Measurements from ENCODE around the gene HACE1. TPM values are rescaled to one million over a fixed set of nuclear protein-coding genes. Genes with fewer than 3 reads are reported as not detected.

Gene HACE1
- total RNA-seq, 4 donors from 2014 or later = 3.6 to 9.0 (median 5.1) TPM

DNA sequence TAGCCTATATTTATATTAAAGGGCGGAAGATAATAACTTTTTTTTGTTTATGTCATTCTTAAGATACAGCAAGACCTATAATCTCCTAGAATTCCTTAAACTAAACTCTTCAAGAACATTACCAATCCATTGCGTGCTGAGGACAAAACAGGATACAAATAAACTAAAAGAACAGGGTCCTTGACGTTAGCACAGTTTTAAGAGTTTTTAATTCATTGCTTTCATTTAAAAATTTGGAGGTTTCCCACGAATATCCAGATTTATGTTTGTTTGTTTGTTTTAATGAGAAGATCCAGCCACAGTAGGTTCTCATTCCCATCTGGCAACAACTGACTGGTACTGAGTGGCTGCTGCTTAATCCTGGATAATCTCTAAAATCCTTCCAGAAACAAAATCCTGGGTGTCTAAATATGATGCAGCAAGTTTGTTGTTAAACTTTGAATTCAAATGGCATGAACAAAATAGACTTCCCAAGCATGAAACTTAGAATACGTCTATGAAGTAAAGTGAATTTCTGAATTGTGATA lies 153.7 kb downstream of the HACE1 start:
- intact Hi-C loops (cut with DNase I; ENCODE audit: low total_unique reads) = no loop called here
- DNase-seq (no peak), ATAC-seq (no peak)
- Histone ChIP-seq H3K9me3 (no peaks in the 10 kb centered on the region), H3K27ac (peak overlapping the region; percentile 37 to 66 (median 58)), H3K4me1 (no peaks in the 10 kb centered on the region), H3K36me3 (no peaks in the 10 kb centered on the region), H3K27me3 (no peaks in the 10 kb centered on the region), H3K4me3 (no peak overlapping the region)
- in situ Hi-C loops (cut with MboI; ENCODE audit: low sequenced_read_pairs in 4 of 4) = no loop called here
- TF ChIP-seq POLR2A (IDR thresholded peaks at IDR 0.05) = no peak
- TF ChIP-seq, protein P1, sequence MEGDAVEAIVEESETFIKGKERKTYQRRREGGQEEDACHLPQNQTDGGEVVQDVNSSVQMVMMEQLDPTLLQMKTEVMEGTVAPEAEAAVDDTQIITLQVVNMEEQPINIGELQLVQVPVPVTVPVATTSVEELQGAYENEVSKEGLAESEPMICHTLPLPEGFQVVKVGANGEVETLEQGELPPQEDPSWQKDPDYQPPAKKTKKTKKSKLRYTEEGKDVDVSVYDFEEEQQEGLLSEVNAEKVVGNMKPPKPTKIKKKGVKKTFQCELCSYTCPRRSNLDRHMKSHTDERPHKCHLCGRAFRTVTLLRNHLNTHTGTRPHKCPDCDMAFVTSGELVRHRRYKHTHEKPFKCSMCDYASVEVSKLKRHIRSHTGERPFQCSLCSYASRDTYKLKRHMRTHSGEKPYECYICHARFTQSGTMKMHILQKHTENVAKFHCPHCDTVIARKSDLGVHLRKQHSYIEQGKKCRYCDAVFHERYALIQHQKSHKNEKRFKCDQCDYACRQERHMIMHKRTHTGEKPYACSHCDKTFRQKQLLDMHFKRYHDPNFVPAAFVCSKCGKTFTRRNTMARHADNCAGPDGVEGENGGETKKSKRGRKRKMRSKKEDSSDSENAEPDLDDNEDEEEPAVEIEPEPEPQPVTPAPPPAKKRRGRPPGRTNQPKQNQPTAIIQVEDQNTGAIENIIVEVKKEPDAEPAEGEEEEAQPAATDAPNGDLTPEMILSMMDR (IDR thresholded peaks at IDR 0.05 in 4 of 5, conservative IDR thresholded peaks at IDR 0.05 in 1 of 5) = no peak

DNA sequence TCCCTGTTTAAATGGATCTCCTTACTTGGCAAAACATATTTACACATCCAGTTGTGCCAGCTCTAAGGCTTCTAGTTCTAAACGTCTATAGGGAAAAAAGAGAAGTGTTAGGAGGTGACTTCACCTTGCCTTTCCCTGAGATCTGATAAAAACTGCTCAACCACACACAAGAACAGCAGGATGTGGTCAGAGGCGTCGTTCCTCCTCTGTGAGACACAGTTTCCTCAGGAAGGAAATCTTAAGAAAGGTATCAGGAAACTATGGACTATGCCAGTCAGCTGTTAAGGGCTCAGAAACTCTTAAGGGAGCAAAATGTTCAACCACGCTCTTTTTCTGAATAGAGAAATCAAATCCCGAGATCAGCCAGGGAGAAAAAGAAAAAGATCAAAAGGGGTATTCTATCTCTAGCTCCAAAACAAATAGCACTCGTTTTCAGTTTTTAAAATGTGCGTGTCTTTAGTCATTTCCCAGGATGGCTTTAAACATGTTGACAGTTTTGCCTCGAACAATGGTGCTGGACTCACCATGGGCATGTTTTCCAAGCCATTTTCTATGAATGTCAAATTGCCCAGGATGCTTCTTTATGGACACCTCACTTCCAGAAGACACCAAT lies 154.5 kb downstream of the HACE1 start:
- ATAC-seq (peak; percentile 54 to 68), DNase-seq (no peak)
- TF ChIP-seq POLR2A (IDR thresholded peaks at IDR 0.05) = no peak
- TF ChIP-seq, protein P1 (IDR thresholded peaks at IDR 0.05 in 4 of 5, conservative IDR thresholded peaks at IDR 0.05 in 1 of 5) = no peak
- Histone ChIP-seq H3K27ac (peak overlapping the region; percentile 37 to 66 (median 58)), H3K4me3 (no peak overlapping the region), H3K36me3 (no peaks in the 10 kb centered on the region), H3K4me1 (no peaks in the 10 kb centered on the region), H3K27me3 (no peaks in the 10 kb centered on the region), H3K9me3 (no peaks in the 10 kb centered on the region)
- in situ Hi-C loops (cut with MboI; ENCODE audit: low sequenced_read_pairs in 4 of 4) (no loop called here), intact Hi-C loops (cut with DNase I; ENCODE audit: low total_unique reads) (no loop called here)

DNA sequence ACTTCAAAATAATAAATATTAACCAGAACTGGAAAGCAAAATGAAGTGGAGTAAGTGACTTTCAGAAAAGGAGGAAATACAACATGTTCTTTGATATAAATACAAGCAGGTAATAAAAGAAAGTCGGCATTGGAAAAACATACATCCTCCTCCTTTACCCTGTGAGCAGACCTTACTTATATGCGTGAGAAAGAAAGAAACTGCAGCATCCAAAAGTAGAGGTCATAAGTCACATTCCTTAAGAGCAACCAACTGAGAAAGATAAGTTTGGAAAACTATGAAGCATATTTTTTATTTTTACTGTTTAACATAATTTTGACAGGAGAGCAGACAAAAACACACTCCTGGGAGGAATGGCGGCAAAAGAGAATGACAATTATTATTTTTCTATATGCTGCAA lies 155.5 kb downstream of the HACE1 start:
- no peak for ATAC-seq
- H3K9me3 ChIP-seq = no peaks in the 10 kb centered on the region
- in situ Hi-C loops (cut with MboI; ENCODE audit: low sequenced_read_pairs in 4 of 4) = no loop called here

DNA sequence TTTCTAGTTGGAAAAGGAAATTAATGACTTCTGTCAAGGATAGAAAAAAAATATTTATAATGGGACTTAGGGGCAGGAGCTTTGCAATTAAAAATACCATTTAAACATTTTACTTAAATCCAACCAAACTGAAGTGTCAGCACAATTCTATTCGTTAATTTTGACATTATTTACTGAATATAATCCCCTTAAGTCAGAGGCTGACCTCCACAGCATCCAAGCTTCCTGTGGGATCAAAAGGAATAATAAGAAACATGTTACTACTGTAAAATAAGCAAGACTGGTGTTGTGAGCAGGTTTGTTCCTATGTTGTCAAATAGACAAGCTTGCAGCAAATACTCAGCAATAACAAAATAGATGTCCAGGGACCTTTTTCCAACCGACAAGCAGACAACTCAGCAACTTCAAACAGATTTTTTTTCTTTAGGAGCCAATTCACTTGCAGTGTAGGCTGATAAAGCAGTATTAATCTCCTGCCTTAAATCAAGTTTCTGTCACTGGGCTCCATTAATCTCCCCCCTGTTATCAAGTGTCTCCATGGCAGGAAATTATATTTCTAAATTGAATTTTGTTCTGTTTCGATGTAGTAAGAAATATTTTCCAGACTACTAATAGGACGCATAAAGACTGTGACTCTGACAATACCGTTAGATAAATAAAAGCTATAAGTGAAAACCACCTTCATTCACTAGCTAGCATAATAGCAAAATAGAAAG lies 157.4 kb downstream of the HACE1 start:
- intact Hi-C loops (cut with DNase I; ENCODE audit: low total_unique reads) = no loop called here
- in situ Hi-C loops (cut with MboI; ENCODE audit: low sequenced_read_pairs in 4 of 4) = no loop called here
- ATAC-seq = no peak

More for the DNA sequence above, 155.5 kb downstream of the HACE1 start:
- Histone ChIP-seq H3K27me3 (no peaks in the 10 kb centered on the region), H3K4me3 (no peak overlapping the region), H3K4me1 (no peaks in the 10 kb centered on the region), H3K36me3 (no peaks in the 10 kb centered on the region), H3K27ac (no peak overlapping the region)
- intact Hi-C loops (cut with DNase I; ENCODE audit: low total_unique reads) = no loop called here
- TF ChIP-seq, protein P1 (IDR thresholded peaks at IDR 0.05 in 4 of 5, conservative IDR thresholded peaks at IDR 0.05 in 1 of 5) = no peak
- TF ChIP-seq POLR2A (IDR thresholded peaks at IDR 0.05) = no peak
- DNase-seq = no peak

More for the DNA sequence above, 157.4 kb downstream of the HACE1 start:
- no peak overlapping the region for H3K27ac ChIP-seq
- H3K27me3 ChIP-seq = no peaks in the 10 kb centered on the region
- no peak for DNase-seq
- H3K36me3 ChIP-seq = no peaks in the 10 kb centered on the region
- TF ChIP-seq, protein P1 (IDR thresholded peaks at IDR 0.05 in 4 of 5, conservative IDR thresholded peaks at IDR 0.05 in 1 of 5) = no peak
- TF ChIP-seq POLR2A (IDR thresholded peaks at IDR 0.05) = no peak
- no peak overlapping the region for H3K4me3 ChIP-seq
- H3K4me1 ChIP-seq = no peaks in the 10 kb centered on the region
- no peaks in the 10 kb centered on the region for H3K9me3 ChIP-seq

All from gastrocnemius medialis (tissue), 4 donors.